WERI-Rb-1 (cell line): ENCODE measurements around the gene PRKCA.

Source experiments
- DNase-seq: peaks from one replicate; pipeline ENCODE4 v3.0.0-alpha.2; 2020
- H3K27ac ChIP-seq: fragments of 250-450 bp; sonication (Bioruptor Pico); 2 replicates; pipeline ENCODE4 v1.5.1; 2020; ENCODE audit warnings: mild to moderate bottlenecking, moderate library complexity
- H3K27me3 ChIP-seq: fragments of 250-450 bp; sonication (Bioruptor Pico); 2 replicates; pipeline ENCODE4 v1.5.1; 2021; ENCODE audit warnings: mild to moderate bottlenecking, low read depth, moderate library complexity; ENCODE audit not compliant: insufficient read depth, severe bottlenecking
- H3K36me3 ChIP-seq: fragments of 250-450 bp; sonication (Bioruptor Pico); 2 replicates; pipeline ENCODE4 v1.5.1; 2020; ENCODE audit warnings: mild to moderate bottlenecking, moderate library complexity
- H3K4me3 ChIP-seq: 2 replicates; pipeline ENCODE4 v1.5.1; 2011; ENCODE audit warnings: low read depth, mild to moderate bottlenecking, control low read depth, low read length
- H3K9me3 ChIP-seq: fragments of 250-450 bp; sonication (Bioruptor Pico); 2 replicates; pipeline ENCODE4 v1.5.1; 2021; ENCODE audit warnings: mild to moderate bottlenecking, moderate library complexity; ENCODE audit not compliant: severe bottlenecking
- CTCF ChIP-seq: IDR thresholded peaks from 2 replicates; pipeline ENCODE4 v1.5.1; 2011; ENCODE audit warnings: low read depth, mild to moderate bottlenecking, control low read depth, inconsistent platforms, low read length

PRKCA gene

GRCh38 chr17:66507982-66508760 lies 205.8 kb downstream of the PRKCA start:
- no peak for TF ChIP-seq CTCF
- no peaks in the 10 kb centered on the region for H3K27me3 ChIP-seq
- DNase-seq, result no peak
- no peaks in the 10 kb centered on the region for H3K9me3 ChIP-seq
- H3K4me3 ChIP-seq, result no peak overlapping the region
- H3K36me3 ChIP-seq, result no peaks in the 10 kb centered on the region
- no peak overlapping the region for H3K27ac ChIP-seq

GRCh38 chr17:66508896-66509844 lies 206.8 kb downstream of the PRKCA start:
- no peaks in the 10 kb centered on the region for H3K36me3 ChIP-seq
- no peak overlapping the region for H3K4me3 ChIP-seq
- TF ChIP-seq CTCF, result no peak
- no peak overlapping the region for H3K27ac ChIP-seq
- no peak for DNase-seq
- no peaks in the 10 kb centered on the region for H3K9me3 ChIP-seq
- H3K27me3 ChIP-seq, result no peaks in the 10 kb centered on the region

GRCh38 chr17:66509926-66510325 lies 207.5 kb downstream of the PRKCA start:
- Histone ChIP-seq H3K36me3 (no peaks in the 10 kb centered on the region), H3K27ac (no peak overlapping the region), H3K4me3 (no peak overlapping the region)

GRCh38 chr17:66511135-66511534 lies 208.7 kb downstream of the PRKCA start:
- Histone ChIP-seq H3K4me3 (no peak overlapping the region), H3K27me3 (no peaks in the 10 kb centered on the region), H3K36me3 (no peaks in the 10 kb centered on the region), H3K9me3 (no peaks in the 10 kb centered on the region), H3K27ac (no peak overlapping the region)
- no peak for DNase-seq
- TF ChIP-seq CTCF, result no peak

More at GRCh38 chr17:66509926-66510325, 207.5 kb downstream of the PRKCA start:
- TF ChIP-seq CTCF, result no peak
- Histone ChIP-seq H3K27me3 (no peaks in the 10 kb centered on the region), H3K9me3 (no peaks in the 10 kb centered on the region)
- no peak for DNase-seq

DNA sequence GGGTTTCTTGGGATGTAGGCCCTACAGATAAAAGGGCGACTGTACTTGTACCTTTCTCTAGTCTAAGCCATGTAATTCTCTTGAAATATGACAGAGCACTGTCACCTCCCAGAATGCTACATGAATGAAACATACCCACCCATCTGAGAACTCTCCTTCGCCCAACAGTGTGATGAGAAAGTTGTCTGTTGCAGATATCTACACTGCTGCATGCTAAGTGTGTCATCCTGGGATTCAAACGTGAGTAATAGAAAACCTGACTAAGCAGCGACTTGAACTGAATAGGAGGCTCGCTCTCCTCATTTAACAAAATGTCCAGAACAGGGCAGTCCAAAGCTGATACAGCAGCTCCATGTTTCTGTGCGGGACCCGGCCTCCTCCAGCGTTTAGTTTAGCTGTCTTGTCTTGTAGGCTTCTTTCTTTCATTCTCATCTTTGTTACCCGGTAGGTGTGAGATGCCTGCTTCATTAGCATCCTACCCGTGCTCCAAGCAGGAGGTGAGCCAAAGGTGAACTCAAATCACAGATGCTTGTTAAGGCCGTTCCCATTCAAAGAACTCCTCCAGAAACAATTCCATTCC lies 211.9 kb downstream of the PRKCA start:
- no peak for DNase-seq
- Histone ChIP-seq H3K27ac (no peak overlapping the region), H3K9me3 (no peaks in the 10 kb centered on the region), H3K36me3 (no peaks in the 10 kb centered on the region), H3K4me3 (no peak overlapping the region), H3K27me3 (no peaks in the 10 kb centered on the region)
- TF ChIP-seq CTCF, result no peak
